GM12878 (cell line): ENCODE results near the gene NPAS3. TPM values are rescaled to one million over a fixed set of nuclear protein-coding genes. Genes with fewer than 3 reads are reported as not detected.

ENCODE experiments used
- ATAC-seq: fragments of 200-7000 bp; cut with Tn5 transposase; 3 replicates; pipeline ENCODE4 v1.9.1; 2020; ENCODE audit warnings: mild to moderate bottlenecking, moderate library complexity
- BruUV-seq: library from RNA; stranded (reverse); fragments of 400-500 nt; replicated peaks from 2 replicates; lab custom pipeline; 2021; lab: Mats Ljungman, UMichigan
- CTCF ChIA-PET: fragments of 300-600 bp; sonication (Branson Sonifier 250); formaldehyde crosslinking; extraction: SDS; loops from one replicate; lab custom pipeline; 2021; ENCODE audit warnings: inconsistent platforms; lab: Yijun Ruan, JAX
- POLR2A ChIA-PET: fragments of 350-600 bp; formaldehyde crosslinking; extraction: SDS; loops from one replicate; lab custom pipeline; 2021; ENCODE audit warnings: inconsistent platforms; lab: Charles Lee
- RAD21 ChIA-PET: fragments of 300-600 bp; sonication (Branson Sonifier 250); formaldehyde crosslinking; loops from one replicate; lab custom pipeline; 2023; ENCODE audit warnings: antibody characterized with exemption; ENCODE audit not compliant: unreplicated experiment; lab: Charles Lee
- SMC1A ChIA-PET: fragments of 300-600 bp; sonication (Branson Sonifier 250); formaldehyde crosslinking; loops from one replicate; lab custom pipeline; 2023; ENCODE audit not compliant: unreplicated experiment, uncharacterized antibody; lab: Charles Lee
- DNase-seq: peaks from one replicate; pipeline ENCODE4 v3.0.0-alpha.2; 2011; ENCODE audit warnings: low read depth, low spot score
- FAIRE-seq: peaks from 3 replicates; lab custom pipeline; 2011; peaks lifted over from hg19 to GRCh38; lab: Jason Lieb, UNC
- H2AFZ ChIP-seq: 2 replicates; pipeline ENCODE4 v1.6.0; 2011; ENCODE audit warnings: low read depth, low read length, control low read depth; ENCODE audit not compliant: control insufficient read depth
- H3K27ac ChIP-seq: 2 replicates; pipeline ENCODE4 v1.5.1; 2011; ENCODE audit warnings: control low read depth; ENCODE audit not compliant: control insufficient read depth, insufficient read depth
- H3K27me3 ChIP-seq, 2 experiments: replicated peaks in 1 of 2; 2 replicates each; pipeline versions ENCODE4 v1.6.0 to v1.6.1; 2011; ENCODE audit warnings: low read length in 1 of 2; ENCODE audit not compliant: control insufficient read depth in 2 of 2, insufficient read depth in 2 of 2
- H3K36me3 ChIP-seq, 2 experiments: 2 replicates each; pipeline ENCODE4 v1.5.1; 2011; ENCODE audit warnings: low read length in 1 of 2; ENCODE audit not compliant: control insufficient read depth in 2 of 2, insufficient read depth in 2 of 2
- H3K4me1 ChIP-seq: 2 replicates; pipeline ENCODE4 v1.6.1; 2011; ENCODE audit warnings: mild to moderate bottlenecking, low read length, moderate library complexity, mixed read lengths; ENCODE audit not compliant: control insufficient read depth, insufficient read depth
- H3K4me2 ChIP-seq: 2 replicates; pipeline ENCODE4 v1.6.0; 2011; ENCODE audit warnings: control low read depth; ENCODE audit not compliant: control insufficient read depth, insufficient read depth
- H3K4me3 ChIP-seq: fragments of 200-600 bp; sonication (generic); 2 replicates; pipeline ENCODE4 v1.5.1; 2016
- H3K79me2 ChIP-seq: 2 replicates; pipeline ENCODE4 v1.6.0; 2011; ENCODE audit warnings: low read length; ENCODE audit not compliant: control insufficient read depth, insufficient read depth
- H3K9ac ChIP-seq: 2 replicates; pipeline ENCODE4 v1.8.0; 2011; ENCODE audit warnings: low read length, control low read depth, mixed read lengths; ENCODE audit not compliant: control insufficient read depth, insufficient read depth
- H3K9me3 ChIP-seq: replicated peaks from 3 replicates; pipeline ENCODE4 v1.5.1; 2011; ENCODE audit warnings: mild to moderate bottlenecking, low read length; ENCODE audit not compliant: control insufficient read depth, insufficient read depth
- H4K20me1 ChIP-seq: 2 replicates; pipeline ENCODE4 v1.6.0; 2011; ENCODE audit not compliant: control insufficient read depth, insufficient read depth
- ATF3 ChIP-seq: IDR thresholded peaks from 2 replicates; pipeline ENCODE4 v1.6.1; 2011; ENCODE audit warnings: low read depth, mild to moderate bottlenecking, low read length, moderate library complexity, borderline replicate concordance; ENCODE audit errors: extremely low read depth
- CBX5 ChIP-seq: sonication (generic); IDR thresholded peaks from 2 replicates; pipeline ENCODE4 v1.6.1; 2016; ENCODE audit warnings: low read depth, moderate library complexity, mild to moderate bottlenecking, inconsistent platforms
- FOXM1 ChIP-seq: IDR thresholded peaks from 2 replicates; pipeline ENCODE4 v1.6.1; 2012; ENCODE audit warnings: low read depth, mild to moderate bottlenecking, inconsistent platforms, low read length, moderate library complexity
- GATAD2B ChIP-seq: fragments of 450-650 bp; conservative IDR thresholded peaks from 2 replicates; pipeline ENCODE4 v1.6.1; 2017; ENCODE audit warnings: low read depth, mild to moderate bottlenecking, moderate library complexity
- HDGF ChIP-seq: fragments of 450-650 bp; IDR thresholded peaks from 2 replicates; pipeline ENCODE4 v1.6.1; 2016; ENCODE audit warnings: antibody characterized with exemption
- JUNB ChIP-seq: IDR thresholded peaks from 2 replicates; pipeline ENCODE4 v1.6.1; 2016; ENCODE audit warnings: antibody characterized with exemption, mild to moderate bottlenecking
- KAT2A ChIP-seq: conservative IDR thresholded peaks from 2 replicates; pipeline ENCODE4 v1.6.1; 2011; ENCODE audit warnings: low read depth, low read length; ENCODE audit not compliant: control insufficient read depth
- NR2F1 ChIP-seq: fragments of 450-650 bp; conservative IDR thresholded peaks from 2 replicates; pipeline ENCODE4 v1.6.1; 2017; ENCODE audit warnings: mild to moderate bottlenecking
- SMAD1 ChIP-seq: fragments of 450-650 bp; IDR thresholded peaks from 2 replicates; pipeline ENCODE4 v1.6.1; 2018; ENCODE audit warnings: mild to moderate bottlenecking, low read depth; ENCODE audit not compliant: partially characterized antibody
- SREBF2 ChIP-seq: IDR thresholded peaks from 2 replicates; pipeline ENCODE4 v1.6.1; 2012; ENCODE audit warnings: mild to moderate bottlenecking, low read length
- TARDBP ChIP-seq: IDR thresholded peaks from 2 replicates; pipeline ENCODE4 v1.6.1; 2016; ENCODE audit warnings: borderline replicate concordance
- TBL1XR1 ChIP-seq: IDR thresholded peaks from 2 replicates; pipeline ENCODE4 v1.6.1; 2012; ENCODE audit warnings: low read depth, low read length, improper control_type of control experiment
- ZBTB40 ChIP-seq: fragments of 450-650 bp; IDR thresholded peaks from 2 replicates; pipeline ENCODE4 v1.6.1; 2016; ENCODE audit warnings: mild to moderate bottlenecking, moderate library complexity, borderline replicate concordance
- ZNF592 ChIP-seq: fragments of 450-650 bp; IDR thresholded peaks from 2 replicates; pipeline ENCODE4 v1.6.1; 2017; ENCODE audit warnings: mild to moderate bottlenecking, moderate library complexity
- ZSCAN29 ChIP-seq: fragments of 450-650 bp; IDR thresholded peaks from 2 replicates; pipeline ENCODE4 v1.6.1; 2017; ENCODE audit warnings: mild to moderate bottlenecking, moderate library complexity
- WGBS: methylation state at CpG from one replicate; pipeline ENCODE4 v1.1.6; 2016; ENCODE audit warnings: low lambda C conversion rate; ENCODE audit not compliant: insufficient replicate concordance, insufficient coverage; ENCODE audit errors: missing lambda C conversion rate; 5-methylcytosine and 5-hydroxymethylcytosine counted together
- in situ Hi-C: fragments of 300-500 bp; cut with MboI; formaldehyde crosslinking; loops from 9 replicates; pipeline ENCODE4 v1.14.3; 2018; ENCODE audit warnings: mixed read lengths
- intact Hi-C: fragments of 100-400 bp; cut with micrococcal nuclease; formaldehyde crosslinking; loops from one replicate; pipeline ENCODE4 v1.14.2; 2022; ENCODE audit not compliant: unreplicated experiment
- polyA plus RNA-seq, 11 experiments: library from polyadenylated mRNA; depleted of rRNA in 4 of 11; unstranded in 6 of 11; stranded (reverse) in 5 of 11; fragments of >200 nt; fragmentation: Nextera tagmentation in 4 of 11; fragmentation: Illumina TruSeq in 1 of 11; extraction: Ambion mirVana in 4 of 11; extraction: Trizol in 1 of 11; gene quantifications; 1 replicate in 1 of 11; 2 replicates in 10 of 11; pipeline versions ENCODE4 v1.2.1 to v1.2.3, GENCODE V29; 2011 to 2016; ENCODE audit warnings: inconsistent platforms in 2 of 11, missing spikeins in 2 of 11, low read depth in 1 of 11
- total RNA-seq, 4 experiments: library from RNA; depleted of rRNA in 3 of 4; stranded (reverse); fragments of >200 nt in 3 of 4; fragmentation: Illumina TruSeq in 1 of 4; extraction: Trizol in 1 of 4; gene quantifications; 2 replicates each; pipeline versions ENCODE4 v1.2.1 to v1.2.3, GENCODE V29; 2013 to 2021

NPAS3 gene
- total and polyA plus RNA-seq, 10 of the 15 experiments (the other 5 are each of a cell fraction or from before 2014, with no cell fraction given), result under 0.01 to 2.7 (median 0.03) TPM; not detected in 6

GRCh38 chr14:33847066-33847465 is 908.4 kb downstream of the NPAS3 start (continued):
- TF ChIP-seq ZNF592, result no peak
- no peak for TF ChIP-seq NR2F1
- TF ChIP-seq TBL1XR1, result no peak

GRCh38 chr14:33848009-33848408 is 909.3 kb downstream of the NPAS3 start:
- Histone ChIP-seq H3K79me2 (no peaks in the 10 kb centered on the region), H4K20me1 (no peaks in the 10 kb centered on the region), H3K4me1 (no peaks in the 10 kb centered on the region), H3K27me3 (no peaks in the 10 kb centered on the region; a peak in 1 of 4 replicates), H3K9ac (no peak overlapping the region), H3K27ac (no peak overlapping the region), H3K4me2 (no peak overlapping the region), H2AFZ (no peak overlapping the region), H3K36me3 (no peaks in the 10 kb centered on the region), H3K9me3 (no peaks in the 10 kb centered on the region), H3K4me3 (no peak overlapping the region)
- BruUV-seq, result no TSS peak
- in situ Hi-C loops, result no loop called here
- WGBS, result 19% methylated on average over 5 of the region's 5 CpGs
- no peak for DNase-seq
- intact Hi-C loops, result loop anchor here (2.0 to 10.0 kb wide), 2 partner anchors 107 to 251 kb away; partner anchors contain the start of gene EGLN3
- SMC1A ChIA-PET, result interaction anchor here (0.6 to 17.6 kb wide), 37 partner anchors 8 to 475 kb away, joined by 3 to 668 read pairs (median 4); no protein-coding TSS in a partner anchor
- RAD21 ChIA-PET, result interaction anchor here (0.6 to 19.1 kb wide), 28 partner anchors 8 to 477 kb away, joined by 3 to 466 read pairs (median 4); no protein-coding TSS in a partner anchor
- CTCF ChIA-PET, result interaction anchor here (0.6 to 21.4 kb wide), 41 partner anchors 8 to 1277 kb away, joined by 3 to 809 read pairs (median 5); no protein-coding TSS in a partner anchor
- no peak for FAIRE-seq
- POLR2A ChIA-PET, result interaction anchor here (0.7 to 1.1 kb wide), 3 partner anchors 9 to 250 kb away, joined by 3 read pairs; no protein-coding TSS in a partner anchor
- no peak for ATAC-seq
- TF ChIP-seq SREBF2 (no peak), ZSCAN29 (no peak), CBX5 (no peak), HDGF (no peak), SMAD1 (no peak), GATAD2B (no peak), TBL1XR1 (no peak), FOXM1 (no peak), ATF3 (no peak), TARDBP (no peak), KAT2A (no peak), JUNB (no peak), ZBTB40 (no peak)
